Measurements from ENCODE around the gene ZNF43. TPM values are rescaled to one million over a fixed set of nuclear protein-coding genes. Genes with fewer than 3 reads are reported as not detected.

Gene ZNF43
- total RNA-seq (2022; extraction: Qiagen RNA extraction; ENCODE audit: low read depth), result 3.1 to 4.7 TPM (median 3.6 TPM) in 5 replicates

GRCh38 chr19:21835810-21836444 is at the start of gene ZNF43:
Gene ZNF43, minus strand, starts transcription at chr19:21836182. Its CDS starts 144 bp downstream, at chr19:21836038.

GRCh38 chr19:21767065-21767800 is 68.7 kb downstream of the ZNF43 start, which contains the start of gene ZNF100:
Gene ZNF100, minus strand, starts transcription at chr19:21767579. Its CDS starts 150 bp downstream, at chr19:21767429.

Other genes with a start within 250 kb of the ZNF43 start
- not detected in 5 replicates for gene ZNF100, start 68.6 kb downstream of the ZNF43 start, total RNA-seq (2022; extraction: Qiagen RNA extraction; ENCODE audit: low read depth)
- gene ZNF208, start 174.8 kb upstream of the ZNF43 start, total RNA-seq (2022; extraction: Qiagen RNA extraction; ENCODE audit: low read depth), result not detected in 5 replicates
- not detected in 5 replicates for gene ZNF257, start 216.3 kb upstream of the ZNF43 start, total RNA-seq (2022; extraction: Qiagen RNA extraction; ENCODE audit: low read depth)